Sigmoid colon (tissue), 4 donors: ENCODE measurements around the gene EN2.

ENCODE experiments used
- EP300 ChIP-seq, 4 donors: sonication (generic); formaldehyde crosslinking; IDR thresholded peaks; one replicate each; pipeline ENCODE4 v1.6.1; 2017; ENCODE audit warnings: antibody characterized with exemption in 4 of 4
- POLR2AphosphoS5 ChIP-seq, 4 donors: sonication (generic); formaldehyde crosslinking; IDR thresholded peaks; one replicate each; pipeline ENCODE4 v1.6.1; 2017; ENCODE audit warnings: antibody characterized with exemption in 4 of 4
- TF ChIP-seq, protein P1 (sequence below), 4 experiments: fragments of 450-650 bp in 3 of 4; fragments of 200-600 bp in 1 of 4; IDR thresholded peaks; one replicate each; pipeline ENCODE4 v1.5.1; 2016 to 2019; ENCODE audit warnings: antibody characterized with exemption in 4 of 4, mild to moderate bottlenecking in 3 of 4, moderate library complexity in 2 of 4

DNA sequence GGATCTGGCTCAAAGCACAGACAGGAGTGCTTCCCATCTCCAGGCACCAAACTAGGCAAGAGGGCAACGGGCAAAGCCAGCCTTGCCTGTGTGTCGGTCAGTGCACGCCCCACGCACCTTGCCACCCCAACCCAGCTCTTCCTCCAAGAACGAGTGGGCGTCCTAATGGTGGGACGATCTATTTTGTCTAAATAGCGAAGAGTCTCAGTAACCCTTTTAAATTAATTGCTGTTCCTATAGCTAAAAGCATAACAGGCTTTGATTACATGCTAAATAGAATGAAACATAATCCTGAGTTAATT lies 12.2 kb downstream of the EN2 start:
- TF ChIP-seq, protein P1, sequence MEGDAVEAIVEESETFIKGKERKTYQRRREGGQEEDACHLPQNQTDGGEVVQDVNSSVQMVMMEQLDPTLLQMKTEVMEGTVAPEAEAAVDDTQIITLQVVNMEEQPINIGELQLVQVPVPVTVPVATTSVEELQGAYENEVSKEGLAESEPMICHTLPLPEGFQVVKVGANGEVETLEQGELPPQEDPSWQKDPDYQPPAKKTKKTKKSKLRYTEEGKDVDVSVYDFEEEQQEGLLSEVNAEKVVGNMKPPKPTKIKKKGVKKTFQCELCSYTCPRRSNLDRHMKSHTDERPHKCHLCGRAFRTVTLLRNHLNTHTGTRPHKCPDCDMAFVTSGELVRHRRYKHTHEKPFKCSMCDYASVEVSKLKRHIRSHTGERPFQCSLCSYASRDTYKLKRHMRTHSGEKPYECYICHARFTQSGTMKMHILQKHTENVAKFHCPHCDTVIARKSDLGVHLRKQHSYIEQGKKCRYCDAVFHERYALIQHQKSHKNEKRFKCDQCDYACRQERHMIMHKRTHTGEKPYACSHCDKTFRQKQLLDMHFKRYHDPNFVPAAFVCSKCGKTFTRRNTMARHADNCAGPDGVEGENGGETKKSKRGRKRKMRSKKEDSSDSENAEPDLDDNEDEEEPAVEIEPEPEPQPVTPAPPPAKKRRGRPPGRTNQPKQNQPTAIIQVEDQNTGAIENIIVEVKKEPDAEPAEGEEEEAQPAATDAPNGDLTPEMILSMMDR (IDR thresholded peaks at IDR 0.05): no peak
- TF ChIP-seq POLR2AphosphoS5 (IDR thresholded peaks at IDR 0.05) (no peak), EP300 (IDR thresholded peaks at IDR 0.05) (no peak)
